GM19351 (cell line): ENCODE results near the gene WNT9A.

Source experiments
- ATAC-seq: cut with Tn5 transposase; IDR thresholded peaks from one replicate; pipeline ENCODE4 v1.9.1; 2021; ENCODE audit warnings: mild to moderate bottlenecking, moderate library complexity; ENCODE audit not compliant: unreplicated experiment

The WNT9A gene

DNA sequence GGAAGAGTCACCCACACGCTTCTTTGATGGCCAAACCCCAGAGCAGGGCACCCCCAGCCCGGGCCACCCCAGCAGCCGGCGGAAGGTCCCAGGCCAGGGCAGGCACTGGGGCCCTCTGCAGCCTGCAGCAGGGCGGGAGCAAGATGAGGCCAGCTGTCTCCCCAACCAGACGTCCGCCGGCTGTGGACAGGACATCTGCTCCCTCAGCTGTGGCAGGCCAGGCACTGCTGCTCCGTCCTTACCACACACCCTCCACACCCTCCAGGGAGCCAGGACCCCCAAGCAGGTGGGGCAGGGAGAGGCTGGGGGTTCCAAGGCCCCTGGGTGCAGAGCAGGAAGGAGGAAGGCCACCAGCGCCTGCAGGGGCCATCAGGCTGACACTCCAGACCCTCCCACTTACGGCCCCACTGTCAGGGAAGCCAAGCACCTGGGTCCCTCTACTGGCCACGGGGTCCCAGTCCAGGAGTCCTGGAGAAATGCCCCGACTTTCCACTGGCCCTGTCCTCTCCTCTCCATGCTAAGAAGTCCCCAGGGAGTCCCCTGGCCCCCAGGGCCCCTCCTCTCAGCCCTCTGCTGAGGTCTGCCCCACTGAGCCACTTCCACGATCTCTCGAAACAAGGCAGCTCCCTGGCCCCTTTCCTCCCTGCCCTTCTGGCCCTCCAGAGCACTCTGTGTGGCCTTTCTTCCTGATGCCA lies 5.6 kb downstream of the WNT9A start:
- no peak for ATAC-seq

DNA sequence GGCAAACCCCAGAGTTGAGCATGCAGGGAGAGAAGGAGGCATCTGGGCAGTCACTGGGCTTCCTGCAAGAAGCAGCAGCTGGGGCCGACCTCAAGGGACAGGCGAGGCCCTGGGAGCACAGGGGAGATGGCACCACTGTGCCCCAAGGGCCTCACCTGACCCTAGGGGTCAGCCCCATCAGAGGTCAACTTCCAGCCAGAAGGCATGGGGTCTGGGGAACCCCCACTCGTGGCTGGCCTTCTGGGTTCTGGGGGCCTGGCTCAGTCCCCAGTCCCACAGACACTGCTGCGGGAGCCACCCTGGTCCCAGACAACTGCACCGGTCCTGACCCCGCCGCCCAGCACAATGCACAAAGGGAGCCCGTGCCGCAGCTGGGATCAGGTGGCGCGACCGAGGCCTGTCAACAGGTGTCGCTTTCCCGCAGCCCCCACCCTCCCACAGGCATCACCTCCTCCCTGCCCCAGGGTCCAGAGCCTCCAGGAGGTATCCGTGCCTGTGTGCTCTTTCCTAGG lies 6.2 kb downstream of the WNT9A start:
- ATAC-seq, result no peak

DNA sequence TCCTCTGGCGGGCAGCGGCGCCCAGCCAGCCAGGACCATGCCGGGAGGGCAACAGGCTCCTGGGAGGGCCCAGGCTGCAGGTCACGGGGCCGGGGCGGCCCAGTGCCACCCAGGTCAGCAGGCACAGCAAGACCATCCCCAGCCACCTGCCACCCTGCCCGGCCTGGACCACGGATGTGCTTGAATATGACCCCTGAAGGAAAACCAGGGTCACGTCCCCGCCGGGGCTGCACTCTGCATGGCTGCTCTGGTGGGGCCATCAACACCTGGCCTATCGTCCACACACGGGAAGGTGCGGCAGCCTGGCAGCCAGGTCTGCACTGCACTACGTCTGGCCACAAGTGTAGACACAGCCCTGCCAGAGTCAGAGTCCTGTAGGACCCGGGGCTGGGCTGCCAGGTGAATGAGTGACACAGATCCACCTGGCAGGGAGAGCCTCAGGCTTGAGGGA lies 6.9 kb downstream of the WNT9A start:
- ATAC-seq, result no peak

DNA sequence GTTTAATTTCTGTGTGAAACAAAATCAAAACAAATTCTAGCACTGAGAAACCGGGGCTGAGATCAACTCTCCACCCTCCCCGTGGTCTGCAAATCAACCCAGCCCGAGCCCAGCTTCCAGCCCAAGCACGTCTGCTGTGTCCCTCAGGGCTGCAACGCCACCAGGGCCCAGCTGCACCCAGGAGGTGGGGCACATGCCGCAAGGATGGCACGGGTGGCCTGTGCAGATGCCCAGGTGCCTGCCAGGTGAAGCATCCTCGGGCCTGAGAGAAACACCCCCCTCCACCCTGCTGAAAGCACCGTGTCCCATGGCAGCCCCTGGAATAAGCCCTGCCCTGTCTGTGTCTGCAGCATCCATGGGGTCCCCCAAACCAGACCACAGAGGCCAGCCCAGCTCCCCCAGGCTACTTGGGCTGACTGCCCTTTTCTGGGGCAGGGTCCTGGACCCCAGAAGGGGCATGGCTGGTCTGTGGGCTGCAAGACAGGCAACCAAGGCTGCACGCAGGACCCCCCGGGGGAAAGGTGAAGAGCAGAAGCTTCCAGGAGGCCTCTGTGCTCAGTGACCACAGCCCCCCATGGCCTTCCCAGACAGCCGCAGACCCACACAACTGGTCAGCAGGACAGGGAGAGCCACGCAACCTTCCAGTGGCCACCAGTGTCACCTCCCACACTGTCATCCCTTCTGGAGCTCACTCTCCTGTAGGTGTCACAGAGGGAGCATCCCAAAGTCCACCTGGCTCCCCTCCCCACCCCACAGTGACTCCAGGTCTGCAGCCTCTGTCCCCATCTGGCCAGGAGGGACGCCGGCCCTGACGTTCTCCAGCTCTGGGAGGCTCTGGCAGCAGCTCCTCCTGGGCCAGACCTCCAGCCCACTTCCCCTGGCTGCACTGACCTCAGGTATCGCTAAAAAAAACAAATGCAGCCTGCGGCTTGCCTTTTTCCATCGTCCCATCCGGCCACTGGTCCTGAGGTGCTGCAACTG lies 7.7 kb downstream of the WNT9A start:
- ATAC-seq, result no peak

DNA sequence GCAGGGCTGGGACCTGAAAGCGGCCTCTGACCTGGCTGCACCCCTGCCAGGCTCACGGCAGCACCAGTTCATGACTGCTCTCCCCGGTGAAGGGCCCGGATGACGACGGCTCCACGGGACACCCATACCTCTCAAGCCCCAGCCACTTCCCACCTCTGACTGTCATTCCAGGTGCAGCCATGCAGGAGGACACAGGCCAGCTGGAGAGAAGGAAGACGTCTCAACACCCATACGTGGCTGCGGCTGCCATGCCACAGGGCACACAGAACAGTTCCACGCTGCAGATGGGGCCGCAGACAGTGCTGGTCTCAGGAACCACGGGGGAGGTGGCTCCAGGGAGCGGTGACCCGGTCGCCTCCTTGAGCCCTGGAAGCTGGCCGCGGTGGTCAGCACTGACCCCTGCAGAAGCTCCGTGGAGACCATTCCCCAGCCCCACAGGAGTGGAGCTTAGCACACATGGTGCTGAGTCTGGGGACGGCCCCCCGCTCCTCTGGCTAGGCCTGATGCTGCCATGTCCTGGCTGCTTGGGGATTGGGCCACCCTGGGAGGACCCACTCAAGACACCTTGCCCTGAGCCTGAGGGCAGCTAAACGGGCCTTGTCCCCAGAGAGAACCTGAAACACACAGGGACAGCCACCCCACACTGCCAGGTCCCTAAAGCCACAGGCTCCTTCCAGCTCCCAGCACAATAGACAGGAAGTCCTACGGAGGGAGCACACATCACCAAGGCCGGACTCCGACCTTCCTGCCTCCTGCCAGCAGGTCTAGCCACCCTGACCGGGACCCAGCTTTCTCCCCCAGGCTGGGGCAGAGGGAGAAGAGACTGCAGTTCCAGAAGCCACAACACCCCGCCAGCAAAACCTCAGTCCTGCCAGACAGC lies 8.6 kb downstream of the WNT9A start:
- ATAC-seq, result no peak

DNA sequence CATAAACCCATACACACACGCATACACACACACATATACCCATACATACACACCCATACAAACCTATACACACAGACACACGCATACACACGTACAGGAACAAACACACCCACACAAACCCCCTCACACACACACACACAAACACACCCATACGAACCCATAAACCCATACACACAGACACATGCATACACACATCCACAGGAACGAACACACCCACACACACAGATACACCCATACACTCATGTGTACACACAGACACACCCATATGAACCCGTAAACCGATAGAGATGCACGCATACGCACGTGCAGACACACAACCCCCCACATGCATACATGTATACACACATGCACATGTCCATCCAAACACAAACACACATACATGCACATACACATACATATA lies 9.5 kb downstream of the WNT9A start:
- ATAC-seq, result no peak

DNA sequence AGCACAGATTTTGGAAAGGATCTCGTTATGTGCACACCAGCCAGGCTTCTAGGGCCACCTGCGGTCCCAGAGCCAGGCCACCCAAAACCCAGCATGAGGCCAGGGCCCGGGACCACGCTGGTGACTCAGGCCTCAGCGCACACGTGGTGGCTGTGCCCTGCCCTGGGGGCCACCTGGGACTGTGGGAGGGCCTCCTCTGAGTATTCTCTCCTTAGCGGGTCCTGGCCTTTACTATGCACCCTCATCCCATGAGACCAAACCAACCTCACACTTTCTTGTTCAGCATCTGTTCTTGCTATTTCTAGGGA lies 9.9 kb downstream of the WNT9A start:
- no peak for ATAC-seq

DNA sequence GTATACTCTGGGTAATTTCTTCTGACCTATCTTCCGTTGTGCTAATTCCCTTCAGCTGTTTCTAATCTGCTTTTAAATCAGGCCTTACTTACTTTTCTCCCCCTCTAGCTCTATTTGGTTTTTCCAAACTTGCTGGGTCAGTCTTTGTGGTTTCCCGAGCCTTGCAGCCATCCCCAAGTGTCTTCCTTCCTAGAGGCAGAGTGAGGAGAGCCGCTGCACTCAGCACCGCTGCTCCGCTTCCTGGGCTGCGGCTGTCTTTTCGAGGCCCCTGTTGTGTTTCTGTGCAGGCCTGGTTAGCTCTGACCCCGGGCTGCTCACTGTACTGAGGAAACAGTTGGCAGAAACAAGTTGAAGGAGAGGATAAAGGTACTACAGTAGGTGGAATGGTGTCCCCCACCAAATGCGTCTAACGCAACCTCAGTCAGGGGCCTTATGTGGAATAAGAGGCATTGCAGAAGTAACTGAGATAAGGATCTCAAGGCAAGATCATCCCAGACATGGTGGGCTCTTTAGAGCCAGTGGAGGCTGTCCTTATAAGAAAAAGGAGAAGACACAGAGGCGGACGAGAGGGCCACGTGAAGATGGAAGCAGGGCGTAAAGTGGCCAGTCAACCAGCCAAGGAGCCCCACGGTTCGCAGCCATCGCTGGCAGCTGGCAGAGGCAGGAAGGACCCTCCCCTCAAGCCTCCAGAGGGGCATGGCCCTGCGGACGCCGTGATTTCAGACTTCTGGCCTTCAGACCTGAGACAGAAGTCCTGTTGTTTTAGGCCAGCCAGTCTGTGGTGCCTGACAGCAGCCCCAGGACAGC lies 10.5 kb downstream of the WNT9A start:
- no peak for ATAC-seq

DNA sequence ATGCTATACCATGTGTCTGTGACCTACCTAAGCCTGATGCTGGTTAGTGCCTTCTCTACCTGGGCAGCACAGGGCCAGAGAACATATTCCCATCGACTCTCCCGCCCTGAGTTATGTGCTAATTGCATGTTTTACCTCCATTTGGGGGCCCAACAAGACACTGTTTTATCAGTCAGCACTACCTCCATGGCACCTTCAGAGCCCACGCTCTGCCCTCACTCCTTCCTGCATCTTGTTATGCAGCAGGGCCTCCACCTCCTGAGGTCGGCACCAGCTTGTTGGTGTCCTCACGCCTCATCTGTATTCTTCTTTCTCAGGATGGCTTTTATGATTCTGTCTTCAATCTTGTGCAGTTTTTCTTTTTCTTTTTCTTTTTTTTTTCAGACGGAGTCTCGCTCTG lies 11.9 kb downstream of the WNT9A start:
- no peak for ATAC-seq

DNA sequence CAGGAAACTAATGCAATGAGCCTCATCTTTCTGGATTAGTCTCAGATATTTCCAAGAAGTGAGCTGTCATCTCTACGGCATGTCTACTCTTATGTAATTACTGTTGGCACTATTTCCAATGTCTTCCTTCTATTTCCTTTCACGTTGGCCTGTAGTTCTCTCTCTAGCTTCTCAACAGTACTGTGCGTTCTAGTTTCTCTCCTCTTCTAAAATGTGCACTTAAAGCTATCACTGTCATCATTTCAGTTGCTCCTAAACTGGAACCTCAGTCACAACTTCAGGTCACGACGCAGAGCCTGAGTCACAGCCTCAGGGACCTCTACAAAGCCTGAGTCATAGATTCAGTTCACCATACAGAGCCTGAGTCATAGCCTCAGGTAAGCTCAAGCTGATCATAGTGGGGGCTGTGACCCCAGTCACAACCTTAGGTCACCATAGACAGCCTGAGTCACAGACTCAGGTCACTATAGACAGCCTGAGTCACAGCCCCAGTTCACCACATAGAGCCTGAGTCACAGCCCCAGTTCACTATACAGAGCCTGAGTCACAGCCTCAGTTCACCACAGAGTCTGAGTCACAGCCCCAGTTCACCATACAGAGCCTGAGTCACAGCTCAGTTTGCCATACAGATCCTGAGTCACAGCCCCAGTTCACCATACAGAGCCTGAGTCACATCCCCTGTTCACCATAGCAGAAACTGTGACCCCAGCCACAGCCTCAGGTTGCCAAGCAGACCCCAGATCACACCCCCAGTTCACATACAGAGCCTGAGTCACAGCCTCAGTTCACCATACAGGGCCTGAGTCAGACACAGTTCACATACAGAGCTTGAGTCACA lies 13.0 kb downstream of the WNT9A start:
- no peak for ATAC-seq

DNA sequence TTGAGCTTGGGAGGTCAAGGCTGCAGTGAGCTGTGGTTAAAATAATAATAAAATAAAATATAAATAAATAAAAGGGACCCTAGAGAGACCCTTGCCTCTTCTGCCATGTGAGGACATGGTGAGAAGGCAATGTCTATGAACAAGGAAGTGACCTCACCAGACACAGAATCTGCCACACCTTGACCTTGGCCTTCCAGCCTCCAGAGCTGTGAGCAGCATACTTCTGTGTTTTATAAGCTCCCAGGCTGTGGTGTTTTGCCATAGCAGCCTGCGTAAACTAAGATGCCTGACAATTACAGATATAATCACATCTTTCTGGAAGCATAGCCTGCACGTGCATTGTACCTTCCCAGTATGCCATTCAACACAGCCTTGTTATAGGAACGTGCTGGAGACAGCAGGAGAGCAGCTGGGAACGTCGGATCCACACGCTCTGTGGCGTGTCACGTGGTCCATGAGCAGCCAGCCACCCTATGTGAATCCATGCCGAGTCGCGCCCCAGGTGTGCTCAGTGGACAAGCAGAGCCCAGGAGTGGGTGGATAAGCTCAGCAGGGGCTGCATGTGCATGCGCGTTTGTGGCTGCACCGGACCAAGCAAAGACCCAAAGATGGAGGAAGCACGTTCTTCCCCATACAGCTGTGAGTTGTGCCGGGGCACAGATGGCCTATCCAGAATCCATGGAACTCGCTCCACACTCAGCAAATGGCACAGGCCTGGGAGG lies 17.8 kb downstream of the WNT9A start:
- no peak for ATAC-seq

DNA sequence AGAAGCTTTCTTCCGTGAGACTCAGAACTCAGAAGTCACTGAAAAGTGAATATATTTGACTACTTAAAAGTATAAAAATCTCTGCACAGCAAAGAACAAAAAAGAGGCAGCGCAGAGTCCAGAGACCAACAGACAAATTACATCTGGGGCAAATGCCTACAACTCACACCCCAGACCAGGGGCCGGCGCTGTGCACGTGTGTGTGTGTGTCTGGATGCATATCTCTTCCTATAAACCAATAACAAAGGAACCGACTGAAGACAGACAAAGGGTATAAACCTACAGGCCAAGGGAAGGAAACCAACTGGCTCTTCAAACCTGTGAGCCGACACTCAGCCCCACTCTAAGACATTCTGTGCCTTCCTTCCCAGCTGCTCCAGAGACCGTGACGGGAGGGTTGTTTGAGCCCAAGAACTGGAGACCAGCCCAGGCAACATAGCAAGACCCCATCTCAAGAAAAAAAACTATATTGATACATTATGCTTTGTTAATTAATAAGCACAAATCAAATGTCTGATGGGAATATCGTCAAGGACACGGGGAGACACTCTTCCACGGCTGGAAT lies 18.8 kb downstream of the WNT9A start:
- ATAC-seq, result no peak

DNA sequence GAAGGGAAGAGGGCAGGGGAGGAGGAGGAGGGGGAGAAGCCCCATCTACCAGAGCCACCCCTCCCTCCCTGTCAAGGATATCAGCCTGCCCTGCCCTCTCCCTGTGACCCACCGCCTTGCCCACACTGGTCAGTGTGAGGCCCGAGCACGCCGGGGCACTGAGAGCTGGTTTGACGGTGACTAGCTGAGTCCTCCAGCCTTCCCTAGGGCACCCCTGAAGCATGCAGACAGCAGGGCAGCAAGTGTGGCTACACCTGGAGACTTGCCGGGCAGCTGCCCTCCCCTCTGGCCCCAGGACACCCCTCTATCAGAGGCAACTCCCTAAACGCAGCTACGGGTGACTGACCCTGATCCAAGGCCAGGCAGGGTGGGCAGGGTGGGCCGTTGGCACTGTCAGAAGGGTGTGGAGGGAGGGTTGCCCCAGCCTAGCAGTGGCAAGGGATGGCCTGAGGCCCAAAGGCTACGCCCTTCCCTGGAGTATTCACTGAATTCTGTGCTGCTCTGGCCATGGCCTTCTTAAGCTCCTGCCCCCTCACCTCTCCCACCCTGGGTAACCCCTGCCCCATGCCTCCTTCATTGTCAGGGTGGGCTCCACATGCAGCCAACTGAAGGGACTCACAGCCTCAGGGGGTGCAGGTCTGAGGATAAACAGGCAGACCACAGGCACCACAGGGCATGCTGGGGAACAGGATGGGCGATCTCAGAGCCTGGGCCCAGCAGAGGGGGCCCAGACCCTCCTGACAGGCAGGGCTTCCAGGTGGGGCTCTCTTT lies 19.6 kb downstream of the WNT9A start:
- no peak for ATAC-seq

DNA sequence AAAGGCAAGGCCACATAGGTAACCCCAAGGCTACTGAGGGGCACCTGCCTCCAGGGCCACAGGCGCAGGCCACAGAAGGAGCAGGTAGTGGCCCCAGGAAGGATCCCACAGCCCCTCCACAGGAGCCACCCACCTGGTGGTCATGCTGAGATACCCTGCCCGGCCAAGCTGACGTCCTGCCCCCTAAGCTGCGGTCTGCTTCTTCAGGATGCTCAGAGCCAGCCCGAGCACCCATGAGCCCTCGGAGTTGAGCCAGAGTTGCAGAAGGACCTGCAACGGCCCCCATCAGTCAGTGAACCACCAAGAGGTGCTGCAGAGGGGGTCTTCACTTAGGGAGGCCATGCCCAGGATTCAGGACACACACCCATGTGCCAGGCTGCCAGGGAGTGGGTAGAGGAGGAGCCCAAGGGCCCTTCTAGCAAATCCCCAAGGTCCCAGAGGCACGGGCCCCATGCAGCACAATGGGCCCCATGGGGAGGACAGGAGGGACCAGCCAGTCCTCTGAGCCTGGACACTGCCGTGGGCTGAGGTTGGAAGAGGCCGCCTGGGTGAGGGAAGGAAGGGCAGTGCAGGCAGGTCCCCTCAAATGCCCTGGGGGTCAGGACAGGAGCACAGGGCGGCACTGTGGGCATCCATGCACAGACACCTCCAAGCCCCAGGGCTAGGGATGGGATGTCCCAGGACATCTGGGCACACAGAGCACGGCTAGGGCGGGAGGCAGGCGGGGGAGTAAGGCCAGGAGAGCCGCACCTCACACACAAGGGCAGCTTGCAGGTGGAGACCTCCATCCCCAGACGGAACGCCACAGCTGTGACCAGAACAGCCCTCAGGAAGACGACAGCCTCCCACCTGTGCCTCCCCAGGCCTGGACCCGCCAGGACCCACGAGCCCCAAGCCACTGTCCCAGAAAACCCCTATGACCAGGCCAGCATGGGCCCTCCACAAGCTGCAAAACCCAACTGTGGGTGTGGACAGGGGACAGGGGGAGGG lies 20.5 kb downstream of the WNT9A start:
- no peak for ATAC-seq

DNA sequence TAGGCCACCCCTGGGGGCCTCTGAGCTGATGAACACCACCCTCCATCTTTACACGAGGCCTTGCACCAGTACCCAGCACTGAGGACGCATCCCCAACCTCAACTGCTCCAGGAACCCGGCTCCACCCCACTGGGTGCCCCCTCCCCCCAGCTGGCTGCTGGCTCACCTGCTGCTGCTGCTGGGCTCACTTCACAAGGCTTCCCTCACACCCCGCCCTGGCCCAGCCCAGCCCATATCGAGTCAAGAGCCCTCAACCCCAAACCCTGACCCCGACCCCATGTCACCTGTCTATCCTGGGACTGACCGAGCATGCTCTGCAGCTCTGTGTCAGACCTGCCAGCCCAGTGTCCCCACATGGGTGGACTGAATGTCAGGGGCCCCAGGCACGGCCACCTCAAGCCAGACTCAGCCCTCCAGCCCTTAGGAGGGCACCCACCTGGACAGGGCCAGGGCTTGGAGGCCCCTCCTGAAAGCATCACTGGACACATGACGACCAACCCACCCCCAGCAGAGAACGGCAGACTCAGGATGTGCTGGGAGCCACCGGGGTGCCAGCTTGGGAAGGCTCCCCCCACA lies 21.4 kb downstream of the WNT9A start:
- no peak for ATAC-seq

DNA sequence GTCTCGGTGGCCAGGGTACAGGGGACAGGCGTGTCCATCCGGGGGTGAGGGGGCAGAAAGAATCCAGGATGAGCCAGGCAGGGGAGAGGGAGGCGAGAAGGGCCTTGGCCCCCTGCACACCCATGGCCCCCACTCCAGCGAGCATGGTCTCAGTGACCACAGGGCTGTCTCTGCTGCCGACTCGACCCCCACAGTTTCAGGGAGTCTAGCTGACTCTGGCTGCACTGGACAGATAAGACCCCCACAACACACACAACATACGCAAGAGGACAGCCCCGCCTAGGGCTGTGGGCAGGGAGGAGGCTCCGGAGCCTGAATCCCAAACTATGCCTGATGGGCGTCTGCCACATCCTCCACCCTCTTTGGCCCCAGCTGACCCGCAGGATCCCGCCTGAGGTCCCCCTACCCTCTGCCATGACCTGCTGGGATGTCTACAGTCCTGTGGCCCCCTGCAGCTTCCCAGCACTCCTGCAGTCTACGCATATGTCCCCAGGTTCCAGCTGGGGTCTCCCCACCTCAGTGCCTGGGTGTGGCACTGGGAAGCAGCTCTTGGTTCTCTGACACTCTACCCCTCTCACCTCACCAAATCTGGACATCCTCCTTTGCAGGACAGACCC lies 22.0 kb downstream of the WNT9A start:
- no peak for ATAC-seq
